HG02981 (cell line): ENCODE results near the gene MYH11.

ENCODE experiments used
- ATAC-seq: cut with Tn5 transposase; IDR thresholded peaks from one replicate; pipeline ENCODE4 v1.9.1; 2021; ENCODE audit warnings: mild to moderate bottlenecking, moderate library complexity; ENCODE audit not compliant: unreplicated experiment

MYH11 gene

GRCh38 chr16:15779664-15780351, 77.0 kb downstream of the MYH11 start:
- ATAC-seq, result no peak

GRCh38 chr16:15778999-15779614, 77.7 kb downstream of the MYH11 start:
- ATAC-seq, result no peak

GRCh38 chr16:15778204-15778743, 78.6 kb downstream of the MYH11 start:
- no peak for ATAC-seq

DNA sequence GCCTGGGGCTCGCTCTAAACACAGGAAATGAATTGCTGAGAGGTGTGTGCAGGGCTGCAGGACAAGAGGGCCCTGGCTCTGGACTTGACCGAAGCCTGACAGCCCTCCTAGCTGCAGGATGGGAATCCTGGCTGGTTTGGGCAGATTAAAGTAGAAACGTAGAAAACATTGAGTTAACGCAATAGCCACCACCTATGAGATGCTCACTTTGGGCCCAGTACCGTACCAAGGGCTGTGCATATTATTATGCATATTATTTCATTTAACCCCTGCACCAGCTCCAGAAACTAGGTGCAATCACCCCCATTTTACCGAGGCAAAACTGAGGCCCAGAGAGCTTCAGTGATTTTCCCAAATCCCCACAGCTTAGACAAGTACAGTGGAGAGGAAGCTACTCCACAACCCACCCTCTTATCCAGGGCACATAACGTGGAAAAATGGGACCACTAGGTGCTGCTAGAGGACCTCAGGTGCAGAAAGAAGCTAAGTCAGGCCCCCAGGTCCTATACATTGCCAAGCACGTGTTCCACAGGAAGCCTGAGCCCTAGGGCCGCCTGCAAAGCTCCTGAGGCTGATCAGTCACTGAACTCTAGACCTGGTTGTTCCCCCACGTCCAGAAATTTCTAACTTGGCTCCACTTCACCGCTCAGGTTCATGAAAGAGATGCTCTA, 79.2 kb downstream of the MYH11 start:
- ATAC-seq, result no peak

GRCh38 chr16:15776572-15776971, 80.3 kb downstream of the MYH11 start:
- no peak for ATAC-seq

- no peak for ATAC-seq
Observed at GRCh38 chr16:15775663-15776304, 81.0 kb downstream of the MYH11 start.

GRCh38 chr16:15775209-15775608, 81.6 kb downstream of the MYH11 start:
- no peak for ATAC-seq

DNA sequence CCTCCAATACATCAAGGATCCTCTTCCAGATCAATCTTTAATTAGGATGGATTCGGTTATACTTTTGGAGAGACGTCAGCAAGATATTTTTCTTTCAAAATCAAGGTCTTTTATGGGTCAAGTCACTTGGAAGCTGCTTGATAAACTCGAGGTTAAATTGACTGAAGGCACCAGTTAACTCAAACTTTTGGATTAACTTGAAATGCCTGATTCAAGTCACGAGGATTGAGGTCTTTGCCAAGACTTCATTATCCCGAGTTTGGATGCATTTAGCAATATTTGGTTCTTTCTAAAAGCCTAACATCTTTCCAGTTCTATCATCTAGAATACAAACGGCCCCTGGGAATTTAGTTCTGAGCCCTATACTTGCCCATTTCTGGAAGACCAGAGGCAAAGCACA, 82.9 kb downstream of the MYH11 start:
- no peak for ATAC-seq

DNA sequence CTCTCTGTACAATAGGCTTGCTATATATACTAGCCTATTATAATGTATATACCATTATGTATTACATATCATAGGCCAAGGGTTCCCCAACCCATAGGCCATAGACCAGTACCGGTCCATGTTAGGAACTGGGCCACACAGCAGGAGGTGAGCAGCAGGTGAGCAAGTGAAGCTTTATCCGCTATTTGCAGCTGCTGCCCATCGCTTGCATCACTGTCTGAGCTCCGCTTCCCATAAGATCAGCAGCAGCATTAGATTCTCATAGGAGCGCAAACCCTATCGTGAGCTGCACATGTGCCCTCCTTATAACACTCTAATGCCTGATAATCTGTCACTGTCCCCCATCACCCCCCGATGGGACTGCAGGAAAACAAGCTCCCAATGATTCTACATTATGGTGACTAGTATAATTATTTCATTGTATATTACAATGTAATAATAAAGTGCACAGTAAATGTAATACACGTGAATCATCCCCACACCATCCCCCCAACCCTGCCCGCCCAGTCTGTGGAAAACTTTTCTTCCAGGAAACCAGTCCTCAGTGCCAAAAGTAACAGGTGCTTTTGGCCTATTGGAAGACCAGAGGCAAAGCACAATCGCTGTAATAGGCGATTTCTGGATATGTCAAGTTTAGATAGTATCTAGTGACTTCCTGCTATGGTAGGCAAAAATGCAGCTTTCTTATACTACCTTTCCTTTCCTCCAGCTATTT, 84.1 kb downstream of the MYH11 start:
- no peak for ATAC-seq

GRCh38 chr16:15771694-15772093, 85.1 kb downstream of the MYH11 start:
- no peak for ATAC-seq

DNA sequence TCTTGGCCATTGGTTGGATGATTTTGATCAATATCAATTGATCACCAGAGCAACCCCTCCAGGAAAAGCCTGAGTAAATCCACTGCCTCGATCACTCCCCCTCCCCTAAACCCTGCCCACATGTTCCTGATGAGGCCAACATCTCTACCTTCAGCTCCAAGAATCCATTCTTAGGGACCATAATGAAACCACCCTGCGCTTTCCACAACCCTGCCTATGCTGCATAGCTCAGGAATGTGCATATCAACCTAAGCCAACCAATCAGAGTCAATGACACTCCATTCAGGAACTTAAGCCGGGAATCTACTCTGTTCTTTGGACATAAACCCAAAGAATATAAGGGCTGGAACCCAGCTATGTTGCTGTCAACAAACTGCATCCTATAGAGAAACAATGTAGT, 86.3 kb downstream of the MYH11 start:
- ATAC-seq, result no peak

GRCh38 chr16:15770107-15770506, 86.7 kb downstream of the MYH11 start:
- no peak for ATAC-seq

DNA sequence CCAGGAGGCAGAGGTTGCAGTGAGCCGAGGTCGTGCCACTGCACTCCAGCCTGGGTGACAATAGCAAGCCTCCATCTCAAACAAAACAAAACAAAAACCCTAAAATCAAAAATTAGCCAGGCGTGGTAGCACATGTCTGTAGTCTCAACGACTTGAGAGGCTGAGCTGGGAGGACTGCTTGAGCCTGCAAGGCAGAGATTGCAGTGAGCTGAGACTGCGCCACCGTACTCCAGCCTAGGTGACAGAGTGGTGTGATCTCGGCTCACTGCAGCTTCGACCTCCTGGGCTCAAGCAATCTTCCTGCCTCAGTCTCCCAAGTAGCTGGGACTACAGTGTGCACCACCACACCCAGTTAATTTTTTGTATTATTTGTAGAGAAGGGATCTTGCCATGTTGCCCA, 87.6 kb downstream of the MYH11 start:
- no peak for ATAC-seq

DNA sequence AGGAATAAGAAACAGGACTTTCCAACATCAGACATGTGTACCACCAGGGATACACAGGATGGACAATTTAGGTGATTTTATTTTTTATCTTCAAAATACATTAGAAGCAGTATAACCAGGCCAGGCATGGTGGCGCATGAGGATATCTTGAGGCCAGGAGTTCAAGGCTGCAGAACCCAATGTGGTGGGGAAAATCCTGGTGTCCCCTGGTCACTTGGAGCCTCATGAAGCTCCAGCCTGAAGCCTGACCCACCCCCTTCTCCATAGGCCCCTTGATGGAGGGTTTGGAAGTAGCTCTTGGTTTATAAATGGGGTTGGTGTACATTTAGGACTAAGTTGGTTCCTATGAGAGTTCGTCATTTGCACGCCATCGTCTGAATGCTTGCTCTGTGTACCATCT, 88.6 kb downstream of the MYH11 start:
- no peak for ATAC-seq

DNA sequence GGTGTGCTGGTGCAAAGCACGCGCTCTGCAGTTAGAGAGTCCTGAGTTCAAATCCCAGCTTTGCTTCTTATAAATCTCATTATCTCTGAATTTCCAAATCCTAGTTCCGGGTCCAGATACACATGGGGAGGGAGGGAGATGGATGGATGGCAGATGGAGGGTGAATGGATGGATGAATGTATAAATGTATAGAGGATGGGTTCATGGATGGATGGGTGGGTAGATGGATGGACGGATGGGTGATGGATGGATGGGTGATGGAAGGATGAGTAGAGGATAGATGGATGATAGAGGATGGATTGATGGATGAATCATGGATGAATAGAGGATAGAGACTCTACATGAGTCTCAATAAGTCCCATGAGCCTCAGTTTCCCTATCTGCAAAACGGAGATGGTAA, 89.9 kb downstream of the MYH11 start:
- ATAC-seq, result no peak

DNA sequence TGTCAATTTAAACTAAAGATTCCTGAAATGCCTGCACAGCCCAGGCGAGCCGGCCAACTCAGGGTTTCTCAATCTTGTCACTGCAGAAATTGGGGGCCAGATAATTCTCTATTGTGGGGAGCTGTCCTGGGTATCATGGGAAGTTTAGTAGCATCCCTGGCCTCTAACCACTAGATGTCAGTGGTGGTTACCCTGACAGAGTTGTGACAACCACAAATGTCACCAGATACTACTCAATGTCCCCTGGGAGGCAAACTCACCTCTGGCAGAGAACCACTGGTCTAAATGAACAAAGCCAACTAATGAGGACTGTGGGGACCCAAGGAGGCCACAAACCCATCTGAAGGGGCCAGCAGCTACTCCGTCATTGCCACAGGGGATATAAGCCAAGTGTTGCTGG, 90.9 kb downstream of the MYH11 start:
- ATAC-seq, result peak; percentile 90

- ATAC-seq, result no peak
Observed at GRCh38 chr16:15765116-15765515, 91.7 kb downstream of the MYH11 start.

DNA sequence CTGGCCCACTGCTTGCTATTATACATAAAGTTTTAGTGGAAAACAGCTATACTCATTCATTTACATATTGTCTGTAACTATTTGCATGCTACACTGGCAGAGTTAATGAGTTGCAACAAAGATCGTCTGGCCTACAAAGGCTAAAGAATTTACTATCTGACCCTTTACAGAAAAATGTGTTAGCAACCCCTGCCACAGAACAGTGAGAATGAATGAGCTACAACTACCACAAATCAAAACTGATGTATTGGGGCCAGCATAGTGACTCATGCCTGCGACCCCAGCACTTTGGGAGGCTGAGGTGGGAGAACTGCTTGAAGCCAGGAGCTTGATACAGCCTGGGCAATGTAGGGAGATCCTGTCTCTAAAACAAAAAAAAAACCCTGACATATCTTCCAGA, 92.7 kb downstream of the MYH11 start:
- ATAC-seq, result no peak

DNA sequence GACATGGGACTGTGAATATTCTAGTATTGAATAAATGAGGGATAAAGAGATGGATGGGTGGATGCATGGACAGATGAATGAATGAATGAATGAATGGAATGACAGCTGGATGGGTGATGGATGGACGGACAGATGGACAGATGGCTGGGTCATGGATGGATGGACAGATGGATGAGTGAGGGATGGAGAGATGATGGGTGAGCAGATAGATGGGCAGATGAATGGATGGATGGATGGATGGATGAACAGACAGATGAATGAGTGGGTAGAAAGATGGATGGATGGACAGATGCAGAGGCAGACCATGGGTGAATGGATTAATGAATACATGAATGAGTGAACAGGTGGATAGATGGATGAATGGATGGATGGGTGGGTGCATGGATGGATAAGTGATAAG, 96.7 kb downstream of the MYH11 start:
- no peak for ATAC-seq

GRCh38 chr16:15759070-15759469, 97.8 kb downstream of the MYH11 start:
- no peak for ATAC-seq
